H1 (cell line): ENCODE measurements around the gene SPI1. TPM values are rescaled to one million over a fixed set of nuclear protein-coding genes. Genes with fewer than 3 reads are reported as not detected.
A peak's percentile ranks its signal among the peaks of the same experiment; 100 is the strongest.

ENCODE experiments used
- CTCF ChIA-PET: fragments of 300-600 bp; sonication (Branson Sonifier 250); formaldehyde crosslinking; loops from one replicate; lab custom pipeline; 2021; ENCODE audit not compliant: partially characterized antibody; lab: Charles Lee
- POLR2A ChIA-PET: fragments of 300-600 bp; sonication (Branson Sonifier 250); formaldehyde crosslinking; loops from one replicate; lab custom pipeline; 2021; ENCODE audit warnings: inconsistent platforms; ENCODE audit not compliant: partially characterized antibody; lab: Charles Lee
- DNase-seq, 2 experiments: peaks; one replicate each; pipeline versions ENCODE4 v3.0.0 to v3.0.0-alpha.2; 2010 to 2022; ENCODE audit warnings: low spot score in 2 of 2, low read depth in 1 of 2, mixed read lengths in 1 of 2
- FAIRE-seq: peaks from 2 replicates; lab custom pipeline; 2011; peaks lifted over from hg19 to GRCh38; lab: Jason Lieb, UNC
- H2AFZ ChIP-seq: 2 replicates; pipeline ENCODE4 v1.8.1; 2012; ENCODE audit warnings: low read length, inconsistent platforms
- H2AK5ac ChIP-seq: 2 replicates; pipeline ENCODE4 v1.6.1; 2013; ENCODE audit warnings: low read depth, low read length
- H2BK120ac ChIP-seq: replicated peaks from 2 replicates; pipeline ENCODE3; 2013; ENCODE audit warnings: low read depth, low read length, inconsistent platforms
- H2BK12ac ChIP-seq: 2 replicates; pipeline ENCODE4 v1.6.1; 2013; ENCODE audit warnings: low read depth, low read length
- H2BK15ac ChIP-seq: 2 replicates; pipeline ENCODE4 v1.6.1; 2013; ENCODE audit warnings: low read length
- H2BK20ac ChIP-seq: 2 replicates; pipeline ENCODE4 v1.6.1; 2013; ENCODE audit warnings: low read length
- H2BK5ac ChIP-seq: 2 replicates; pipeline ENCODE4 v1.6.1; 2013; ENCODE audit warnings: low read depth, low read length
- H3K14ac ChIP-seq: 2 replicates; pipeline ENCODE4 v1.6.1; 2013; ENCODE audit warnings: inconsistent platforms; ENCODE audit not compliant: insufficient read length
- H3K18ac ChIP-seq: 2 replicates; pipeline ENCODE4 v1.6.1; 2013; ENCODE audit warnings: low read length; ENCODE audit errors: extremely low read depth
- H3K23ac ChIP-seq: 2 replicates; pipeline ENCODE4 v1.6.1; 2013; ENCODE audit warnings: inconsistent platforms; ENCODE audit not compliant: insufficient read length
- H3K23me2 ChIP-seq: 2 replicates; pipeline ENCODE4 v1.6.1; 2013; ENCODE audit warnings: low read depth, low read length
- H3K27ac ChIP-seq: 2 replicates; pipeline ENCODE4 v1.6.1; 2011; ENCODE audit warnings: low read depth, low read length, inconsistent platforms
- H3K27me3 ChIP-seq, 4 experiments: replicated peaks in 1 of 4; 1 replicate in 1 of 4; 2 replicates in 3 of 4; pipeline versions ENCODE4 v1.6.1 to v1.8.1; 2011 to 2013; ENCODE audit warnings: low read length in 3 of 4, mild to moderate bottlenecking in 3 of 4, inconsistent platforms in 2 of 4, mixed read lengths in 2 of 4, moderate library complexity in 1 of 4; ENCODE audit not compliant: control insufficient read depth in 3 of 4, insufficient read depth in 3 of 4; ENCODE audit errors: extremely low read depth in 1 of 4
- H3K36me3 ChIP-seq, 4 experiments: 2 replicates each; pipeline versions ENCODE4 v1.6.1 to v1.8.1; 2011 to 2013; ENCODE audit warnings: mild to moderate bottlenecking in 4 of 4, low read length in 3 of 4, moderate library complexity in 2 of 4, control low read depth in 1 of 4, inconsistent platforms in 1 of 4; ENCODE audit not compliant: insufficient read depth in 4 of 4, control insufficient read depth in 2 of 4
- H3K4ac ChIP-seq: replicated peaks from 2 replicates; pipeline ENCODE3; 2013; ENCODE audit warnings: low read length, low read depth, mixed read lengths, inconsistent platforms; ENCODE audit not compliant: insufficient read length
- H3K4me1 ChIP-seq, 4 experiments: replicated peaks in 1 of 4; 1 replicate in 1 of 4; 2 replicates in 3 of 4; pipeline versions ENCODE4 v1.6.1 to v1.8.1; 2011 to 2013; ENCODE audit warnings: low read length in 3 of 4, inconsistent platforms in 2 of 4, mixed read lengths in 1 of 4; ENCODE audit not compliant: insufficient read depth in 4 of 4, control insufficient read depth in 3 of 4
- H3K4me2 ChIP-seq, 2 experiments: 2 replicates each; pipeline versions ENCODE4 v1.6.1 to v1.8.1; 2011 to 2013; ENCODE audit warnings: low read depth in 2 of 2, low read length in 2 of 2, control low read depth in 1 of 2, inconsistent platforms in 1 of 2, mild to moderate bottlenecking in 1 of 2; ENCODE audit not compliant: insufficient read depth in 1 of 2
- H3K4me3 ChIP-seq, 4 experiments: fragments of 200-600, 300-600 bp in 1 of 4; sonication (generic), shearing (Covaris generic), sonication (Bioruptor Twin) in 1 of 4; 2 replicates each; pipeline versions ENCODE4 v1.5.1 to v1.8.1; 2011 to 2016; ENCODE audit warnings: low read length in 4 of 4, low read depth in 3 of 4, control low read depth in 2 of 4, inconsistent platforms in 2 of 4, mild to moderate bottlenecking in 2 of 4, mixed read lengths in 1 of 4, moderate library complexity in 1 of 4; ENCODE audit not compliant: insufficient read depth in 2 of 4; ENCODE audit errors: extremely low read depth in 1 of 4
- H3K56ac ChIP-seq: replicated peaks from 2 replicates; pipeline ENCODE3; 2013; ENCODE audit warnings: low read depth, mild to moderate bottlenecking, mixed read lengths, low read length, inconsistent platforms; ENCODE audit not compliant: insufficient read length
- H3K79me1 ChIP-seq: 2 replicates; pipeline ENCODE4 v1.6.1; 2013; ENCODE audit warnings: low read depth, low read length, control low read depth
- H3K79me2 ChIP-seq, 2 experiments: 2 replicates each; pipeline versions ENCODE4 v1.6.1 to v1.8.1; 2012 to 2013; ENCODE audit warnings: low read length in 2 of 2, mild to moderate bottlenecking in 2 of 2, inconsistent platforms in 1 of 2; ENCODE audit not compliant: insufficient read depth in 2 of 2, control insufficient read depth in 1 of 2
- H3K9ac ChIP-seq, 4 experiments: replicated peaks in 1 of 4; 1 replicate in 1 of 4; 2 replicates in 3 of 4; pipeline versions ENCODE4 v1.6.1 to v1.8.1; 2011 to 2013; ENCODE audit warnings: low read depth in 3 of 4, low read length in 3 of 4, control low read depth in 2 of 4, mild to moderate bottlenecking in 2 of 4, moderate library complexity in 2 of 4, inconsistent platforms in 1 of 4; ENCODE audit errors: extremely low read depth in 1 of 4
- H3K9me3 ChIP-seq, 2 experiments: 2 replicates each; pipeline versions ENCODE4 v1.6.1 to v1.8.1; 2012 to 2013; ENCODE audit warnings: mild to moderate bottlenecking in 2 of 2, moderate library complexity in 2 of 2, control low read depth in 1 of 2, inconsistent platforms in 1 of 2, low read depth in 1 of 2, low read length in 1 of 2, mixed read lengths in 1 of 2; ENCODE audit not compliant: insufficient read depth in 2 of 2
- H4K20me1 ChIP-seq, 2 experiments: replicated peaks in 1 of 2; 2 replicates each; pipeline versions ENCODE3 to v1.8.1; 2011 to 2013; ENCODE audit warnings: inconsistent platforms in 2 of 2, low read length in 2 of 2, mild to moderate bottlenecking in 1 of 2; ENCODE audit not compliant: insufficient read depth in 2 of 2, control insufficient read depth in 1 of 2
- H4K5ac ChIP-seq: 2 replicates; pipeline ENCODE4 v1.6.1; 2013; ENCODE audit warnings: low read length, low read depth, mixed read lengths, inconsistent platforms; ENCODE audit not compliant: insufficient read length
- H4K8ac ChIP-seq: 2 replicates; pipeline ENCODE4 v1.8.0; 2013; ENCODE audit warnings: mild to moderate bottlenecking, moderate library complexity, low read length, inconsistent platforms; ENCODE audit not compliant: insufficient read depth; ENCODE audit errors: extremely low read depth
- H4K91ac ChIP-seq: replicated peaks from 2 replicates; pipeline ENCODE3; 2013; ENCODE audit warnings: low read length, mixed read lengths, inconsistent platforms; ENCODE audit not compliant: insufficient read length
- CTCF ChIP-seq, 3 experiments: IDR thresholded peaks; 1 replicate in 2 of 3; 2 replicates in 1 of 3; pipeline versions ENCODE4 v1.5.1 to v1.6.1; 2011; ENCODE audit warnings: low read length in 3 of 3, mild to moderate bottlenecking in 3 of 3, inconsistent platforms in 2 of 3, low read depth in 1 of 3, moderate library complexity in 1 of 3; ENCODE audit not compliant: insufficient read depth in 1 of 3; ENCODE audit errors: control extremely low read depth in 1 of 3
- GABPA ChIP-seq: IDR thresholded peaks from 2 replicates; pipeline ENCODE4 v1.6.1; 2011; ENCODE audit warnings: mild to moderate bottlenecking, low read length, moderate library complexity, borderline replicate concordance; ENCODE audit not compliant: insufficient read depth
- RAD21 ChIP-seq, 2 experiments: IDR thresholded peaks in 1 of 2; conservative IDR thresholded peaks in 1 of 2; 2 replicates each; pipeline ENCODE4 v1.6.1; 2011; ENCODE audit warnings: low read depth in 2 of 2, low read length in 2 of 2, improper control_type of control experiment in 1 of 2, inconsistent platforms in 1 of 2, mild to moderate bottlenecking in 1 of 2, moderate library complexity in 1 of 2
- SAP30 ChIP-seq: fragments of 300-600 bp; sonication (generic); IDR thresholded peaks from 2 replicates; pipeline ENCODE4 v1.7.1; 2012; ENCODE audit warnings: low read length, moderate library complexity, mild to moderate bottlenecking, inconsistent platforms; ENCODE audit not compliant: insufficient read depth, insufficient replicate concordance
- TAF1 ChIP-seq: IDR thresholded peaks from 2 replicates; pipeline ENCODE4 v1.6.1; 2011; ENCODE audit warnings: mild to moderate bottlenecking, low read depth, low read length
- TCF12 ChIP-seq: IDR thresholded peaks from 2 replicates; pipeline ENCODE4 v1.6.1; 2011; ENCODE audit warnings: low read depth, mild to moderate bottlenecking, low read length
- YY1 ChIP-seq: IDR thresholded peaks from 2 replicates; pipeline ENCODE4 v1.6.1; 2011; ENCODE audit warnings: low read depth, mild to moderate bottlenecking, low read length
- WGBS, 2 experiments: shearing (Covaris generic) in 1 of 2; methylation state at CpG; one replicate each; pipeline versions ENCODE4 v1.1.6 to v1.1.7; 2013 to 2015; ENCODE audit warnings: low lambda C conversion rate in 2 of 2, mixed read lengths in 2 of 2, inconsistent platforms in 1 of 2, low coverage in 1 of 2, missing lambda C conversion rate in 1 of 2; ENCODE audit not compliant: insufficient replicate concordance in 2 of 2, insufficient coverage in 1 of 2, insufficient read length in 1 of 2; ENCODE audit errors: extremely low coverage in 1 of 2, missing lambda C conversion rate in 1 of 2; 5-methylcytosine and 5-hydroxymethylcytosine counted together
- polyA plus RNA-seq, 7 experiments: library from polyadenylated mRNA; depleted of rRNA in 3 of 7; stranded (reverse) in 5 of 7; unstranded in 2 of 7; fragments of >200 nt in 5 of 7; fragments of 200-250 nt in 2 of 7; gene quantifications; 1 replicate in 5 of 7; 2 replicates in 1 of 7; 4 replicates in 1 of 7; pipeline versions ENCODE4 v1.2.1 to v1.2.3, GENCODE V29; 2011 to 2013; ENCODE audit warnings: missing spikeins in 2 of 7, mixed read lengths in 2 of 7
- total RNA-seq: library from RNA; stranded (reverse); fragmentation: NEBNext Ultra II Directional; extraction: Animal tissue kit (Norgen Biotek cat#: 25700); gene quantifications from 2 replicates; pipeline ENCODE4 v1.2.1, GENCODE V29; 2021

The SPI1 gene
- total and polyA plus RNA-seq, 2 of the 8 experiments (the other 6 are each of a cell fraction or from before 2014, with no cell fraction given), result 0.12 TPM; not detected in 1

- peaks cover 11% of the 10 kb centered on the region for H3K23me2 ChIP-seq
- no peak for FAIRE-seq
- H4K5ac ChIP-seq, result no peak overlapping the region
- CTCF ChIA-PET, result interaction anchor here (0.6 to 6.2 kb wide), 41 partner anchors 9 to 499 kb away, joined by 3 to 59 read pairs (median 4); partner anchors contain the start of genes CELF1, DDB2, PSMC3 and RAPSN
- H3K4me2 ChIP-seq, result no peak overlapping the region
- H4K8ac ChIP-seq, result peak overlapping the region; percentile 57; the same call in 1 of the 2 replicates
- H3K23ac ChIP-seq, result no peak overlapping the region
- no peak overlapping the region for H3K9ac ChIP-seq
- H3K18ac ChIP-seq, result no peak overlapping the region
- no peak overlapping the region for H2BK20ac ChIP-seq
- H3K36me3 ChIP-seq, result peaks cover 0 to 2% (median 0%) of the 10 kb centered on the region in 4 experiments; a peak in 2 of 8 replicates
- H3K79me1 ChIP-seq, result no peaks in the 10 kb centered on the region
- no peak overlapping the region for H3K27ac ChIP-seq
- no peaks in the 10 kb centered on the region for H3K9me3 ChIP-seq
- peaks cover 0 to 8% of the 10 kb centered on the region in 2 experiments for H4K20me1 ChIP-seq
- TF ChIP-seq TCF12 (peak; percentile 25; the same call in 1 of the 2 replicates), YY1 (peak; percentile 38; the same call in 1 of the 2 replicates), TAF1 (no peak), GABPA (peak; percentile 53; the same call in 1 of the 2 replicates), SAP30 (no peak), CTCF (IDR thresholded peaks at IDR 0.05; ENCODE audit: control extremely low read depth in 1 of 3, insufficient read depth in 1 of 3, low read depth in 1 of 3, low read length in 3 of 3) (peak; percentile 93 to 100 (median 97)), RAD21 (IDR thresholded peaks at IDR 0.05 in 1 of 2, conservative IDR thresholded peaks at IDR 0.05 in 1 of 2; ENCODE audit: low read depth in 2 of 2, low read length in 2 of 2) (peak; percentile 65 to 79)
- TF ChIP-seq, all 59 proteins: peak for 5
- Histone ChIP-seq H2BK12ac (no peak overlapping the region), H2AK5ac (no peak overlapping the region), H3K79me2 (no peaks in the 10 kb centered on the region; a peak in 1 of 4 replicates), H2AFZ (no peak overlapping the region), H3K56ac (no peak overlapping the region), H3K4me3 (no peak overlapping the region), H3K4me1 (peaks cover 4 to 12% (median 10%) of the 10 kb centered on the region in 4 experiments), H3K4ac (no peak overlapping the region), H3K14ac (no peak overlapping the region), H4K91ac (no peak overlapping the region), H2BK120ac (no peak overlapping the region), H2BK5ac (no peak overlapping the region), H2BK15ac (no peak overlapping the region), H3K27me3 (no peaks in the 10 kb centered on the region)
- 80% methylated on average over 12 of the region's 12 CpGs; no CpG with 5 or more reads in 1 of the 2 experiments for WGBS, 2 experiments
- POLR2A ChIA-PET, result interaction anchor here (0.6 to 12.8 kb wide), 8 partner anchors 9 to 349 kb away, joined by 3 to 140 read pairs (median 4); partner anchors contain the start of gene PSMC3
- DNase-seq, result peak in 1 of 2 experiments; percentile 90
Observed at GRCh38 chr11:47411884-47412746, 33.8 kb upstream of the SPI1 start.
